IPS DF 19.7 (cell line): ENCODE results near the gene SAMD9.
"Not testable (repeated sequence)": the region's sequence is repeated elsewhere in the genome, so short reads cannot be mapped to it uniquely, and the experiment has no call there.

Experiments
- DNase-seq: peaks from one replicate; pipeline ENCODE4 v3.0.0-alpha.2; 2013; ENCODE audit warnings: low read depth, low spot score

Gene SAMD9

DNA sequence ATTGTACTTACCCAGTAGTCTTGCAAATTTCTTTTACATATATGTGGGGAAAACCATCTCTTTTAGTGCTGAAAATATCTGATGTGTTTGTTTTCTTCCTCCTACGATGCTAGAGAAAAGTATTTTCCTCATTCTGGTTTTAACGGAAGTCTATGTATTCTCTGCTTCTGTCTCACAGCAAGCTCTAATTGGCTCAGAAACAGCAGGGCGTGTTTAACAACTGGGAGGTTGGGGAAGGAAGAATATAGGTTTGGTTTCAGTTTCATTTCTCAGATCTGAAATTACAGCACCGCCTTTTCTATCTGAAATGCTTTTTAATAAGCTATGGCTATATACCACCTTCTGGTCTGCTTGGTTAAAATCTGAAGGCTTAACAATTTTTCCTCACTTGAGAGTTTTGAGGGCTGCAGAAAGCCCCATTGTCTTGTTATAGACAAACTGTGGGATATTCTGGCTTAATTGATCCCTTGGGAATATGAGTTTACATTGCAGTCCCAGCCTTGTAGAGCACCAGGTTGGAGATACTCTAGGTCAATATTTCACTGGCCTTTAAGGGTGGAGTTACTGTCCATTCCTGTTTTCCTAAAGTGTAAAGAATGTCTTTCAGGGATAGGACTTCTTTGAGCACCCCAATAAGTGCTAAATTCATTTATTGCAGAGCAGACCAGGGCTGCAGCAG, at the start of gene SAMD9:
Gene SAMD9, minus strand, starts transcription at position 128 of the 679 bp plus-strand sequence. CDS start 11,882 bp downstream, outside the sequence.
- no peak for DNase-seq

DNA sequence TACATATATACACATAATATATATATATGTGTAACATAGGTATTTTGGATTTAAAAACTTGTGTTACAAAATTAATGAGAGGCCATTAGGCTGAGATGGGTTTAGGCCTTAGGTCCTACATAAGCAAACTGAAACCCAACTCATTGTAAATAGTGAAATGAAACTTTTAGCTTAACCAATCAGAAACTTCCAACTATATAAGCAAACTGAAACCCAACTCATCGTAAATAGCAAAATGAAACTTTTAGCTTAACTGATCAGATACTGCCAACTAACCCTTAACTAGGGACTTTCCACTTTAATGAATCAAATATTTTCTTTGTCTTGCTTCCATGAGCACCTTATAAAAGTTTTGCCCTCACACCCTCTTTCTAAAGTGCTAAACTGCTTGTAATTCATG, 47.7 kb upstream of the SAMD9 start:
- DNase-seq, result no peak

DNA sequence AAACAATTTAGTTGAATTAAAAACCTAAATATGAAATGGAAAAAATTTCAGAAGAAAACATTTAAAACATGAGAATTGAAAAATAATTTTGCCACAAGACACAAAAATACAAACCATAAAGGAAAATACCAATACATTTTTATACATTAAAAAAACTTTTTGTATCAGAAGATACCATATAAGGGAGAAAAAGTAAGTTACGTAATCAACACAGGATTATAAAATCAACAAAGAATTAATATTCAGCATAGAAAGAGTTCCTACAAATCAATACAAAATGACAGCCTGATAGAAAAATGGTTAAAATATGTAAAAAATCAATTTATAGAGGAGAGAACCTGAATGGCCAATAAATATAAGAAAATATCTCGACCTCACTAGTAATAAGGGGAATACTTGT, 47.0 kb upstream of the SAMD9 start:
- no peak for DNase-seq

DNA sequence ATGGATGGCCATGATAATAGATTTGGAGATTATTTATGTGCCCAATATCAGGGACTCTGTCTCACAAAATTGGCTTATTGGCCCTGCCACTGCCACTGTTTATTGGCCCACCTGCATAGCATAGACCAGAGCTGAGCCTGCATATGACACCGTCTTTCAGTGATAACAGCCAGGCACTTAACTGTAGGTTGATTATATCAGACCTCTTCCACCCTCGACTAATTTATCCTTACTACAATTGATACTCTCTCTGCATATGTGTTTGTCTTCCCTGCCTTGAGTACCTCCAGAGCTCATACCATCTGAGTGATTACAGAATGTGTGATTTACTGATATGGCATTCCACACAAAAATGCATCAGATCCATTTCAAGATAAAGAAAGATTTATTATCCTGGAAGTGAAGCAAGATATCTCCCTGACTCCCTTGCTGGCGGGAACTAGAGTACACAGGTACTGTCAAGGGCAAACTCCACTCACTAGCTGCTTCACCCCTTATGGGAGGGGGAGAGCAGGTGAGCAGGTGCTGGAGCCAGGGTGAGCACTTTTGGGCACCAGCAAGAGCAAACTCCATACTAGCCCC, 43.5 kb upstream of the SAMD9 start:
- no peak for DNase-seq

DNA sequence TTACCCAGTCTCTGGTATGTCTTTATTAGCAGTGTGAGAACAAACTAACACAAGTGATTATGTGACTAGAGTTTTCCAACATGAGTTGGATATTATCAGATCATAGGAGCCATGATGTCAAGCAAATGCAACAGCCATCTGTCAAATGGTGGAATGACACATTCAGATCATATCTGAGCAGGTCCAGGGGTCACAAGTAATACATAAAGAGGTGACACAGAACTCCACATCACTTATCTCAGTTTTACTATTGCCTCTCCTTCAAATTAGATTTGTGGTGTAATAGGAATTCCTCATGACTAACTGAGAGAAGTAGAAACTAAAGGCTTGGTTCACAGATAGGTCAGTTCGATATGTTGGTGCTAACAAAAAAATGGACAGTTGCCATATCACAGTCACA, 42.6 kb upstream of the SAMD9 start:
- no peak for DNase-seq

DNA sequence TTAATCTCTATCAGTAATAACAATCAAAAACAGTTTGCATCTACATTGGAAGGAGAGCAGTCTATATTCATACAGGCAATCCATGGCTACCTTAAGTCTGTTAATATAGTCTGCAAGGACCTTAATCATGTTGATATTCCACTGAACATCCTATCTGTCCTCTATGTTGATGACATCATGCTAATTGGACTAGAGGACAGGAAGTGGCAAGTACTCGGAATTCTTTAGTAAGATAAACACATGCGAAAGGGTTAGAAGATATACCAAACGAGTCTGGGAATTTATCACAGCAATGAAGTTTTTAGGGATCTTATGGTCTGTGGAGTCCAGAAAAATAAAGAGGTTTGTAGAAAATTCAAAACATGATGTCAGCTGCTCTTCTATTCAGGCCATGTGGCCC, 41.7 kb upstream of the SAMD9 start:
- DNase-seq, result no peak

DNA sequence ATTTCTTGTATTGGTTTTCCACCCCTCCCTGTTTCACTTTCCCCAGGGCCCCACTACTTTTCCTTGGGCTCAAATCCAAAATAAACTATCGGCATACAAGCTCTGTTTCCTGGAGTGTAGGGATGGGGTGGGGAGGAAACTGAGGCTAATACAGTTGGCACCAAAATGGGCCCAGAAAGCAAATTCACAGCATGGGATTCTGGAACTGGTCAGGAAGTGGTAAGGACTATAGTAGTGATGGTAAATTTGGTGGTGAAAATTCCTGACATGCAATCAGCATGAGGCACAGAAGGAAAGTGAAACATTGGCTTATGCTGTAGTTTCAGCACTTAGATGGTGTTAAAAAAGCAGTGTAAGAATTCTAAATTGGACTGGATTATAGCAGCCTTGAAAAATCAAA, 39.1 kb upstream of the SAMD9 start:
- no peak for DNase-seq

DNA sequence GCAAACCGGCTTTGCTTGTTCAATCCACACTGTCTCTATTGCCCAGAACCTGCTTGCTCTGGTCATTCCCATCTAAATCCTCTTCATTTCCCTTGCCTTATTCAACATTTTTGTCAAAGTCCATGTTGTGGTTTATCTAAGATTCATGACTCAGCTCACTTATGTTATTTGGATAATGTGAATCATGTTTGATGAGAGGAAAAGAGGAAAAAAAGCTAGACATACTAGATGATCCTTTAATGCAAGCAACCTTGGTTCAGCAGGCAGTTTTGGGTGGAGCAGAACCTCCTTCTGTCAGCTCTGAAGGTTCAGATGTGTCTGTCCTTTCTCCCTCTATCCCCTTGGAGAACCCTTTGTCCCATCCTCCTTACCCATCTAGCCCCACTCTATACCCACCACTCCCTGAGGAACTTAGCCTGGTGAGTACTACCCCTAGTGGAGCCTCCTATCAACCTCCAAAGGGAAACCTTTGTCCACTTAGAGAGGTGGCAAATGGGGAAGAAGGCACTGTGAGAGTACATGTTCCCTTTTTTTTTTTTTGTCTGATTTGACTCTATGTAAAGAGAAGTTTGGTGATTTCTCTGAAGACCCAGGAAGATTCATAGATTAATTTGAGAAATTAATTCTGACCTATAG, 32.5 kb upstream of the SAMD9 start:
- no peak for DNase-seq

DNA sequence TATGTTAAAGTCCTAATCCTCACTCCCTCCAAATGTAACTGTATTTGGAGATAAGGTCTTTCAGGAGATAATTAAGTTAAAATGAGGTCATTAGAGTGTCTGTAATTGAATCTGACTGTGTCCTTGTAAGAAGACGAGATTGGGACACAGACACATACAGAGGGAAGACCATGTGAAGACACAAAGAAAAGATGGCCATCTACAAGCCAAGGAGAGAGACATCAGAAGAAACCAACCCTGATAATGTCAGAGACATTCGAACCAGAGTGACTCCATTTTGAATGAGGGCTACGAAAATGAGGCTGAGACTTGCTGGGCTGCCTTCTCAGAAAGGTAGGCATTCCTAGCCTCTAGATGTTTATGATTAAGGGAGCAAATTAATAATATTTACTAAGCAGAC, 30.9 kb upstream of the SAMD9 start:
- DNase-seq, result no peak

DNA sequence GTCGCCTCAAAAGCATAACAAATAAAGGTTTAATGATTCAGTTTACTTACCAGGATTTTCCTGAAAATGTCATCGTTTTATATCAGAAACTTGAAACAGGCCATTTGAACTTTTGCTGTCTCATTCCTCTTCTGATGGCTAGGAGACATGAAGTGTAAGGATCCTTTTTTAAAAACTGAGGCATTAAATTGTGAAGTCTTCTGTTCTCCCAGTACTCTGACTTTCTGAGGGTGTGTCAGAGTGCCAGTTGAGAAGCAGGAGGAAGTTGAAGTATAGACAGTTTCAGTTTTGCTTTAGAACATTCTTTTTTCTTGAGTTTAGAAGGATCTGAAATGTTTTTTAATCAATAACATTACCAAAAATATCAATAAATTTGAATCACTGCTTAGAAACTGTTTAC, 30.4 kb upstream of the SAMD9 start, which contains the start of gene SAMD9L:
Gene SAMD9L, minus strand, starts transcription at position 242 of the 400 bp plus-strand sequence. CDS start 12,414 bp downstream, outside the sequence.
- no peak for DNase-seq

DNA sequence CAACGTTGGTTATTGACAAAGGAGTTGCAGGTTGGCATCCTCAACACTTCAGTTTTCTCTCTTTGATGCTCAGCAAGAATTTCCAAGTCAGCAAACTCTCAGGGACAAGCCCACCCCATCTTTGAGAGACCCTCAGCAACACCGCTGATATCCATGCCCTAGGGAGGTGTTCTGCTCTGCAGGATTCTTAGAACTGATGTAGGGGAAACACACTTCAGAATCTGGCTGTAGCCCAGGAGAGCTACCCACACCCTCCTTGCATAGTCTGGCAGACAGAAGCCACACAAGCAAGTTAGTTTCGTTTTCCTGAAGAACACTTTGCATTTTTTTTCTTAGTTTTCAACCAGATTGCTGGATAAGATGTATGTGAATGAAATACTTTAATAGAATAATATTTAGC, 29.6 kb upstream of the SAMD9 start:
- no peak for DNase-seq

DNA sequence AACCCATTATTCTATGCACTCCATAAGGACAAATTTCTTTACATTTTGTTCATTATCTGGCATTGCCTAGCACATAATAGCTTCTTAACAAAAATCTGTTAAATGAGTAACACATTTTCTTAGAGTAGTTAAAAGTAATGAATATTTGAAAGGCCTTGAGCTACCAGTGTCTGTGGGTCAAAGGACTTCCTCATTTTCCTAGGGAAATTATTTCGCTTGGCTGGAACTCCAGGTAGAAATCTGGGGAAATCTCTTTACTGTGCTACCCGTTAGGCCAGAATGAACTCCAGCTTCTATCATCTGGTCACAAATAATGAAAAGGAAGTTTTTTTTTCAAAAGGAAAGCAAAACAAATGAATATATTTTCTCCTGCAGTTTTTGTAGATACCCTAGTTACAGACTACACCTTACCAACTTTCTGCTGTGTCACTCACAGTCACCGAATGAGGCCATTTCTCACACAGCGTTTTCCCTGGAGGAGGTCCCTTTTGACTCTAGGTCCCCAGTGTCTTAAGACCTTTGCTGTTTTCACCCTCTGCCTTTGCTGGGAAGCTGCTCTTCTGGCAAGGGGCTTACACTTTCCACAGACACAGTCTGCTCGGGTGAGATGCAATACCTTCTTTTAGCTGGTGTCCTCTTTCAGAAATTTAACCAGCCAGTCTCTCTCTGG, 28.8 kb upstream of the SAMD9 start:
- DNase-seq, result no peak

DNA sequence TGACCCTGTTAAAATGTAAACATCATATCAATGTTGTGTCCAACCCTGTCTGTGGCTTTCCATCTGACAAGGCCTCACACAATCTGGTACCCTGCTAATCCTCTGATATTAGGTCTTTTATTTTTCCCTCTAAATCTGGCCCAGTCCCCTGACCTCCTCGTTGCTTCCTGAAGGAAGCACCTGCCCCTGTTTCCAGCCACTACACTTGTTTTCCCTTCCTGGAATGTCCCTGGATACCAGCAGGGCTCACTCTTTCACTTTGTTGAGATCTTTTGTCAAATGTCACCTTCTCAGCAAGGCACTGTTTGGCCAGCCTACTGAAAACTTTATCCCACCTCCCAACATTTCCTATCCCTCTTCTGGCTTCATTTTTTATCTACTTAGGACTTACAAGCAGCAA, 28.3 kb upstream of the SAMD9 start:
- DNase-seq, result no peak

DNA sequence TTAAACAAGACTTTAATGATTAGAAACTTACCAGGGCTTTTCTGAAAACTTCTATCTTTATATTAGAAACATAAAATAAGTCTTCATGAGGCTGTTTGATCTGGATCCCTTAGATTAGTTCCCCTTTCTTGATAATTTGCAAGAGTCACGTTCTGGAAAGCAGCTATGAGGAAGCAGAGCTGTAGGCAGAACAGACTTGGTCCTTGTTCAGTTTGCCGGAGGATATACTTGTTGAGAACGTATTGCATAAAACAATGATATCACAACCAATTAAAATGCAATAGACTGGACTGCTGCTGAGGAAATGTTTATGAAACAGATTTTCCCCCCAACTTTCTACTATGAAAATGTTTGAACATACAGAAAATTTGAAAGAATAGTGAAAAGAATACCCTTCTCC, 27.6 kb upstream of the SAMD9 start:
- DNase-seq, result no peak

DNA sequence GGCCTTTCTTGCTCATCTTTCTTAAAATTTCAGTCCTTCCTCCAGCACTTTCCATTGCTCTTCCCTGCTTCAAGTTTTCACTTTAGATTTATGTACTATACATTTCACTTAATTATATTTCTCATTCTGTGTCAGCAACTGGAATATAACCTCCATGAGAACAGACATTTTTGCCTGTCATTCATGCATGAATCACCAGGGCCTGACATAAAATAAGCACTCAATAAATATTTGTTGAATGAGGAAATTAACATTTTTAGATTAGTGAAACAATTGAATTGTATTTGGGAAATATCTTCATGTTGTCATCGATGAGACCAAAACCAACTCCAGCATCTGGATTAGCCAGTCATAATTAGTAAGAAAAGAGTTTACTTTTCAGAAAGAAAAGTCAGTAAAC, 24.3 kb upstream of the SAMD9 start:
- DNase-seq, result no peak

DNA sequence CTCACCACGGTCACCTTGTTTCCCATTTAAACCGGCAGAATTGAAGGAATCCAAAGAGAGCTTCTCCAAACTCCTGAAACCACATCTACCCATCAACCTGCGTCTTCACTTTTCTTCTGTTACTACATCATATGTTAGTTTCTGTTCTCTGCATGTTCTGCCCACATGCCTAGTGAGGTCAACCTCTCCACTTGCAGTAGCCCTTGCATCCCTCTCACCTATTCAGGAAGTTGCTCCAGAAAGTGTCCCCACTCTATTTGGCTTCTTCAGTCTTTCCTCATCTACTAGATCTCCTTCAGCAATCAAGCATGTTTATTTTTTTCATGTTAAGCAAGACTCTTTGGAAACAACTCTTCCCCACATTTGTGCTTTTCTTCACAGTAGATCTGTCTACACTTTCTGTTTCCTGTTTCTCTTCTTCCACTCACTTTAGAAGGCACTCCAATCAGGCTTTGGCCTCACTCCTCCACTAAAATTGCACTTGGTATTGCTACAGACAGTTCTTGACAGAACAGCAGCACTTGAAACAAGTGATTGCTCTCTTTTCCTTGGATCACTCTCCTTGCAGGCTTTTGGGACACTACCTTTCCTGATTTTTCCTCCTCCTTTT, 22.9 kb upstream of the SAMD9 start:
- no peak for DNase-seq

DNA sequence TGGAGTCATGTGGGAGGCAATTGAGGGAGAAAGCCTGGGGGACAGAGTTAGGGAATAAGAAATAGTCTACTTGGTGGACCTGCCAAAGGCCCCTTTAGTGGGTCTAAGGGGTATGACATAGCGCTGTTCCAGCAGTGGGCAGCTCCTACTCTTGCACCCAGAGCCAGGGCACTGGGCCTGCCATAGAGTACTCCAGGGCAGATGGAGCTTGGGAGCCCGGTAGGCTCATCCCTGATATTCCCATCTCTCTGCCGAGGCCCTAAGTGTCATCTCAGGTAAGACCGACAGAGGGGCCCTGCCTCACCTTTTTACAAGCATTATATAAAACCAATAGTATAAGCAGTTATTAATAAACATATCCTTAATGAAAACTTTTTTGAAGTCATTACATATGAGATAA, 20.8 kb upstream of the SAMD9 start:
- no peak for DNase-seq

DNA sequence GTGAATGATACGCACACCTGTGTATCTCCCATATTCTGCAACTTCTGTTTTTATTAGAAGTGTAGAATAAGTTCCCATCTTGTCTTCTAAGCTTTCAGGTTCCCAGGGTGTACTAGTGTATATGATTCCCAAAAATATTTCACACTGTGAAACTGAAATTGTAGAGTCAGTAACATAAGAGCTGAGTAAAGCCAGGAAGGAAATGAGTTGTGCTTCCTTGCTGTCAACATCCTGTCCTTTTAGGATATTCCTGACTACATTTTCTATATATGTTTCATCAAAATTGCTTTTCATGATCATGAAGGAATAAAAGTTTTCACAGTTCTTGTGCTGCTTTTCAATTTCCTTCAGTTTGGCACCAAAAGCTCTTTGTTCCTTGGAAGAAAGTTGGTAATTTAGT, 15.2 kb upstream of the SAMD9 start:
- no peak for DNase-seq

DNA sequence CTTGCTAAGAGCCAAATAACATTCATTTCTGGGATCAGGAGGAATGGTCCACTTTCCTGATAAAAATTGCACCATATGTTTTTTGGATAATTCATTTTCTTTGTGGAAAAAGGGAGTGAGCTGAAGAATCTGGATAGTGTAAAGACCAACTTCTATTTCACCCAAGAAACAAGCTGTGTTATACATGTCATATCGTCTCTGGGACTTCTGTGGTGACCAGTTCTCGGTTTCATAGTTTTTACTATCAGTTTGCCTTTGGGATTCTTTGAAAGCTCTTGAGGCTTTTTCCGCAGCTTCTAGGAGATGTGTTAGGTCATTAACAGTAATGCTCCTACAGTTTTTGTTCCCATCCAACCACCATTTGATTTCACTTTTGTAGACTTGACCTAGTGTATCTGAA, 14.4 kb upstream of the SAMD9 start:
- DNase-seq, result no peak

DNA sequence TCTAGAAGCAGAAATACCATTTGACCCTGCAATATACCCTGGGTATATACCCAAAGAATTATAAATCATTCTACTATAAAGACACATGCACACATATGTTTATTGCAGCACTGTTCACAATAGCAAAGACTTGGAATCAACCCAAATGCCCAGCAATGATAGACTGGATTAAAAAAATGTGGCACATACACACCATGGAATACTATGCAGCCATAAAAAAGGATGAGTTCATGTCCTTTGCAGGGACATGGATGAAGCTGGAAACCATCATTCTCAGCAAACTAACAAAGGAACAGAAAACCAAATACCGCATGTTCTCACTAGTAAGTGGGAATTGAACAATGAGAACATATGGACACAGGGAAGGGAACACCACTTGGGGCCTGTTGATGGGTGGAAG, 9.2 kb upstream of the SAMD9 start:
- not testable (repeated sequence) for DNase-seq

DNA sequence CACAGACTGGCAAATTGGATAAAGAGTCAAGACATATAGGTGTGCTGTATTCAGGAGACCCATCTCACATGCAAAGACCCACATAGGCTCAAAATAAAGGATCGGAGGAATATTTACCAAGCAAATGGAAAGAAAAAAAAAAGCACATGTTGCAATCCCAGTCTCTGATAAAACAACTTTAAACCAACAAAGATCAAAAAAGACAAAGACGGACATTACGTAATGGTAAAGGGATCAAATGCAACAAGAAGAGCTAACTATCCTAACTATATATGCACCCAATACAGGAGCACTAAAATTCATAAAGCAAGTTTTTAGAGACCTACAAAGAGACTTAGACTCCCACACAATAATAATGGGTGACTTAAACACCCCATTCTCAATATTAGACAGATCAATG, 5.8 kb upstream of the SAMD9 start:
- DNase-seq, result not testable (repeated sequence)
